Smooth muscle cell (in vitro differentiated cells): ENCODE results near the gene ASB2. TPM values are rescaled to one million over a fixed set of nuclear protein-coding genes. Genes with fewer than 3 reads are reported as not detected.

Experiments
- DNase-seq: peaks from one replicate; lab custom pipeline; 2025; ENCODE audit not compliant: unreplicated experiment; lab: John Stamatoyannopoulos, UW
- H2AFZ ChIP-seq: fragments of 200-600 bp; sonication (generic); 2 replicates; pipeline ENCODE4 v1.6.0; 2016; ENCODE audit warnings: antibody characterized with exemption, low read depth, mild to moderate bottlenecking
- H3F3A ChIP-seq: fragments of 200-600 bp; sonication (generic); 2 replicates; pipeline ENCODE4 v1.6.0; 2017; ENCODE audit warnings: antibody characterized with exemption, low read depth
- H3K27ac ChIP-seq: fragments of 200-600 bp; sonication (generic); 2 replicates; pipeline ENCODE4 v1.5.1; 2016; ENCODE audit warnings: low read depth, mild to moderate bottlenecking
- H3K27me3 ChIP-seq: fragments of 200-600 bp; sonication (generic); 2 replicates; pipeline ENCODE4 v1.6.1; 2016; ENCODE audit warnings: low read depth, mild to moderate bottlenecking
- H3K36me3 ChIP-seq: fragments of 200-600 bp; sonication (generic); 2 replicates; pipeline ENCODE4 v1.5.1; 2016; ENCODE audit warnings: low read depth
- H3K4me1 ChIP-seq: fragments of 200-600 bp; sonication (generic); 2 replicates; pipeline ENCODE4 v1.5.1; 2016; ENCODE audit warnings: low read depth
- H3K4me2 ChIP-seq: fragments of 200-600 bp; sonication (generic); 2 replicates; pipeline ENCODE4 v1.6.0; 2016; ENCODE audit warnings: mild to moderate bottlenecking
- H3K4me3 ChIP-seq: fragments of 200-600 bp; sonication (generic); 2 replicates; pipeline ENCODE4 v1.5.1; 2016; ENCODE audit warnings: mild to moderate bottlenecking
- H3K79me2 ChIP-seq: fragments of 200-600 bp; sonication (generic); 2 replicates; pipeline ENCODE4 v1.6.0; 2016; ENCODE audit warnings: low read depth, mild to moderate bottlenecking
- H3K9ac ChIP-seq: fragments of 200-600 bp; sonication (generic); 2 replicates; pipeline ENCODE4 v1.6.0; 2016; ENCODE audit warnings: low read depth
- H3K9me3 ChIP-seq: fragments of 200-600 bp; sonication (generic); replicated peaks from 2 replicates; pipeline ENCODE4 v1.5.1; 2016; ENCODE audit warnings: low read depth
- H4K20me1 ChIP-seq: fragments of 200-600 bp; sonication (generic); 2 replicates; pipeline ENCODE4 v1.6.0; 2016; ENCODE audit warnings: low read depth
- CTCF ChIP-seq: fragments of 200-600 bp; sonication (generic); IDR thresholded peaks from 2 replicates; pipeline ENCODE4 v1.5.1; 2017; ENCODE audit warnings: borderline replicate concordance, mild to moderate bottlenecking, antibody characterized with exemption; ENCODE audit not compliant: insufficient read depth, poor library complexity, severe bottlenecking
- WGBS: methylation state at CpG from one replicate; pipeline ENCODE4 v1.1.7; 2016; ENCODE audit warnings: low lambda C conversion rate; 5-methylcytosine and 5-hydroxymethylcytosine counted together
- polyA plus RNA-seq: library from polyadenylated mRNA; unstranded; fragments of >200 nt; fragmentation: Nextera tagmentation; extraction: Ambion mirVana; gene quantifications from 2 replicates; pipeline ENCODE4 v1.2.1, GENCODE V29; 2016
- total RNA-seq: library from RNA; depleted of rRNA; stranded (reverse); fragments of >200 nt; gene quantifications from 2 replicates; pipeline ENCODE4 v1.2.3, GENCODE V29; 2014

Gene ASB2
- total and polyA plus RNA-seq, 2 experiments from 2014 or later: 0.99 TPM; not detected in 1

GRCh38 chr14:93993382-93993781 is 17.0 kb upstream of the ASB2 start:
- no peaks in the 10 kb centered on the region for H3K27me3 ChIP-seq
- TF ChIP-seq CTCF: no peak
- no peak overlapping the region for H3K9ac ChIP-seq
- H3K9me3 ChIP-seq: no peaks in the 10 kb centered on the region
- no peaks in the 10 kb centered on the region for H3K79me2 ChIP-seq
- 91% methylated on average over 6 of the region's 6 CpGs for WGBS
- H3K36me3 ChIP-seq: no peaks in the 10 kb centered on the region
- no peaks in the 10 kb centered on the region for H4K20me1 ChIP-seq
- no peaks in the 10 kb centered on the region for H3F3A ChIP-seq
- no peak overlapping the region for H3K27ac ChIP-seq
- H3K4me3 ChIP-seq: no peak overlapping the region
- H2AFZ ChIP-seq: no peak overlapping the region
- no peaks in the 10 kb centered on the region for H3K4me1 ChIP-seq
- H3K4me2 ChIP-seq: no peak overlapping the region
- DNase-seq: no peak

GRCh38 chr14:93991649-93992048 is 15.3 kb upstream of the ASB2 start:
- no peaks in the 10 kb centered on the region for H3K27me3 ChIP-seq
- no peaks in the 10 kb centered on the region for H3K4me1 ChIP-seq
- H3K79me2 ChIP-seq: no peaks in the 10 kb centered on the region
- no peak overlapping the region for H3K9ac ChIP-seq
- TF ChIP-seq CTCF: no peak
- no peak overlapping the region for H3K4me2 ChIP-seq
- H3K4me3 ChIP-seq: no peak overlapping the region
- DNase-seq: no peak
- H3K9me3 ChIP-seq: no peaks in the 10 kb centered on the region
- H3K36me3 ChIP-seq: no peaks in the 10 kb centered on the region
- no peak overlapping the region for H2AFZ ChIP-seq
- 92% methylated on average over 4 of the region's 4 CpGs for WGBS
- no peaks in the 10 kb centered on the region for H3F3A ChIP-seq
- no peak overlapping the region for H3K27ac ChIP-seq
- H4K20me1 ChIP-seq: no peaks in the 10 kb centered on the region

- no peak for DNase-seq
- no peaks in the 10 kb centered on the region for H3K79me2 ChIP-seq
- no peaks in the 10 kb centered on the region for H3K4me1 ChIP-seq
- no peak overlapping the region for H3K4me2 ChIP-seq
- H3K36me3 ChIP-seq: no peaks in the 10 kb centered on the region
- no peak overlapping the region for H2AFZ ChIP-seq
- no peak overlapping the region for H3K4me3 ChIP-seq
- TF ChIP-seq CTCF: no peak
- no peaks in the 10 kb centered on the region for H3F3A ChIP-seq
- H3K27ac ChIP-seq: no peak overlapping the region
- H4K20me1 ChIP-seq: no peaks in the 10 kb centered on the region
- no peaks in the 10 kb centered on the region for H3K9me3 ChIP-seq
- H3K27me3 ChIP-seq: no peaks in the 10 kb centered on the region
- H3K9ac ChIP-seq: no peak overlapping the region
- WGBS: 87% methylated on average over 10 of the region's 10 CpGs
These were observed 14.8 kb upstream of the ASB2 start for GRCh38 chr14:93991212-93991611.

GRCh38 chr14:93989939-93990338 is 13.6 kb upstream of the ASB2 start:
- H3K4me3 ChIP-seq: no peak overlapping the region
- no peak overlapping the region for H3K27ac ChIP-seq
- H3K9me3 ChIP-seq: no peaks in the 10 kb centered on the region
- H3K79me2 ChIP-seq: no peaks in the 10 kb centered on the region
- no peaks in the 10 kb centered on the region for H4K20me1 ChIP-seq
- TF ChIP-seq CTCF: no peak
- H2AFZ ChIP-seq: no peak overlapping the region
- no peak for DNase-seq
- no peaks in the 10 kb centered on the region for H3K27me3 ChIP-seq
- H3F3A ChIP-seq: no peaks in the 10 kb centered on the region
- H3K4me2 ChIP-seq: no peak overlapping the region
- H3K4me1 ChIP-seq: peaks cover under 1% of the 10 kb centered on the region
- H3K9ac ChIP-seq: no peak overlapping the region
- 71% methylated on average over 4 of the region's 4 CpGs for WGBS
- H3K36me3 ChIP-seq: no peaks in the 10 kb centered on the region
